HG02763 (cell line): Measurements from ENCODE around the gene CTNND2.

ENCODE experiments used
- ATAC-seq: cut with Tn5 transposase; IDR thresholded peaks from one replicate; pipeline ENCODE4 v1.9.1; 2021; ENCODE audit warnings: mild to moderate bottlenecking, moderate library complexity; ENCODE audit not compliant: unreplicated experiment

The CTNND2 gene, protein sequence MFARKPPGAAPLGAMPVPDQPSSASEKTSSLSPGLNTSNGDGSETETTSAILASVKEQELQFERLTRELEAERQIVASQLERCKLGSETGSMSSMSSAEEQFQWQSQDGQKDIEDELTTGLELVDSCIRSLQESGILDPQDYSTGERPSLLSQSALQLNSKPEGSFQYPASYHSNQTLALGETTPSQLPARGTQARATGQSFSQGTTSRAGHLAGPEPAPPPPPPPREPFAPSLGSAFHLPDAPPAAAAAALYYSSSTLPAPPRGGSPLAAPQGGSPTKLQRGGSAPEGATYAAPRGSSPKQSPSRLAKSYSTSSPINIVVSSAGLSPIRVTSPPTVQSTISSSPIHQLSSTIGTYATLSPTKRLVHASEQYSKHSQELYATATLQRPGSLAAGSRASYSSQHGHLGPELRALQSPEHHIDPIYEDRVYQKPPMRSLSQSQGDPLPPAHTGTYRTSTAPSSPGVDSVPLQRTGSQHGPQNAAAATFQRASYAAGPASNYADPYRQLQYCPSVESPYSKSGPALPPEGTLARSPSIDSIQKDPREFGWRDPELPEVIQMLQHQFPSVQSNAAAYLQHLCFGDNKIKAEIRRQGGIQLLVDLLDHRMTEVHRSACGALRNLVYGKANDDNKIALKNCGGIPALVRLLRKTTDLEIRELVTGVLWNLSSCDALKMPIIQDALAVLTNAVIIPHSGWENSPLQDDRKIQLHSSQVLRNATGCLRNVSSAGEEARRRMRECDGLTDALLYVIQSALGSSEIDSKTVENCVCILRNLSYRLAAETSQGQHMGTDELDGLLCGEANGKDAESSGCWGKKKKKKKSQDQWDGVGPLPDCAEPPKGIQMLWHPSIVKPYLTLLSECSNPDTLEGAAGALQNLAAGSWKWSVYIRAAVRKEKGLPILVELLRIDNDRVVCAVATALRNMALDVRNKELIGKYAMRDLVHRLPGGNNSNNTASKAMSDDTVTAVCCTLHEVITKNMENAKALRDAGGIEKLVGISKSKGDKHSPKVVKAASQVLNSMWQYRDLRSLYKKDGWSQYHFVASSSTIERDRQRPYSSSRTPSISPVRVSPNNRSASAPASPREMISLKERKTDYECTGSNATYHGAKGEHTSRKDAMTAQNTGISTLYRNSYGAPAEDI (N-terminal part only)

DNA sequence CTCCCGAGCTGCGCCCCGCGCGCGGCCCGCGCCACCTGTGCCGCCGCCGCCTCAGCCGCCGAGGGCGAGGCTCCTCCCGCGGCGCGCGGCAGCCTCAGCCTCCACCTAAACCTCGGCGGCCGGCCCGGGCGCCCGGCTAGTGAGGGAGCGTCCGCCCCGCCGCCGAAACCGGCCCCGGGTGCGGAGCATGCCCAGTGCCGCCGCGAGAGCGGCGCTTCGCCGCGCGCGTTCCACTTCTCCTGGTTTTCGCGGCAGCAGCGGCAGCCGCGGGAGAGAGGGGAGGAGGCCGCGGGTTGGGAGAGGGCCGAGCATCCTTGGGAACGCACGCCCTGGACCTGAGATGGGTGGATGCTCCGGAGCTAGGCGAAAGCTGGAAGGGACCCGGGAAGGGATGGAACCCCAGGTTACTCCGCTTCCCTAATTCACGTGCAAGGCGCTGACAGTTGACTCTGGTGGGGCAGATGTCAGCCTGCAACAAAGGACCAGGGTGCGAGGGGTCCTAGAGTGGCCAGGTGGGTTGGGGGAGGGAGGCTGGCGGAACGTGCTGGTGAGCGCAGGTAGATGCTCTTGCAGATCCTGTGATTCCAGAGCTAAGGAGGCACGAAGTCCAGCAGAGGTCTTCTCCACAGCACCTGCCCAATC lies at the start of gene CTNND2:
Gene CTNND2, minus strand, starts transcription at position 182 of the 642 bp plus-strand sequence. CDS start 593 bp downstream, outside the sequence.
- ATAC-seq, result no peak

DNA sequence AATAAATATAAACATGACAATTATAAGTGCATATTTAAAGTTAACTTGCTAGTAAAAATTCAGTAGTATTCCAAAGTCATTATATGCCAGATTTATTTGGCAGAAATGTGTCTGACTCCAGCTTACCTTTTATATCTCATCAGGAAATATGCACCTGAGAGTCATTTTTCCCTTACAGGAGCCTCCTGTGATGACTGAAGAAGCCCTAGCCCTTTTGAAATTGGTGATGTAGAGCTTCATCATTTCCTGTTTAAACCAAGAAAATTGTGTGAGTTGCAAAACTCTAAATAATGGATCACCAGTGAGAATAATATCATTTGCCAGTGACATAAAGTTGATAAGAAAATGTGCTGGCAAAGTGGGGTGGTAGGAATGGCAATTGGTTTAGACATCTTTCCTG lies 42.1 kb upstream of the CTNND2 start:
- ATAC-seq, result no peak

DNA sequence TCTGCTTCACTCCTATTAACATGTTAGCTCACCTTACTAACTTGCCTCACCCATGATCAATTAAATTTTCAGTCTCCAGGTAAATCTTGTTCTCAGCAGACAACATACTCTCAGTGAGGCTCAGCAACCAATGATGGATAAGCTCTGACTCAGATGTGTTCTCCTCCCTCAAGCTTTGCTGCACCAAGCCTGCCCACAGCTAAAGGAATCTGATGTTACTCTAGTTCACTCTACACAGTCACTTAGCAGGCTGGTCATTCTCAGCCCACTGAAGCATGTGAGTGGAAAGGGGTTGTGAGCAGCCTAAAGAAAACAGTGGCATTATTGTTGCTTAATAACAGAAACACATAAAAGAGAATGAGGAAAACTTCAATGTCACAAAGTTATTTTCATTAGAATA lies 37.3 kb upstream of the CTNND2 start:
- no peak for ATAC-seq

DNA sequence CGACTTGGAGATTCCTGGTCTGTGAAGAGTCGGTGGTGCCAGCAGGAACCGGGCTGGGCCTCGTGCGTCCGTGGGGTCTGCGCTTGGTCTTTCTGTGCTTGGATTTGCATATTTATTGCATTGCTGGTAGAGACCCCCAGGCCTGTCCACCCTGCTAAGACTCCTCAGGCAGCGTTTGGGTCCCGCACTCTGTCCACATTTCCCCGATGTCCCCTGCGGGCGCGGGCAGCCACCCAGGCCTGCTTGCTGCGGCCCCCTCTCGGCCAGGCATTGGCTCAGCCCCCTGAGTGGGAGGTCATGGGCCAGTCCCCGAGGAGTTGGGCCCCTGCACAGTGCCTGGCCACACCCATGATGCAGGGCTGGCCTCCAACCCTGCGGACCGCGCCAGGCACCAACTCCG lies 27.4 kb upstream of the CTNND2 start:
- no peak for ATAC-seq

DNA sequence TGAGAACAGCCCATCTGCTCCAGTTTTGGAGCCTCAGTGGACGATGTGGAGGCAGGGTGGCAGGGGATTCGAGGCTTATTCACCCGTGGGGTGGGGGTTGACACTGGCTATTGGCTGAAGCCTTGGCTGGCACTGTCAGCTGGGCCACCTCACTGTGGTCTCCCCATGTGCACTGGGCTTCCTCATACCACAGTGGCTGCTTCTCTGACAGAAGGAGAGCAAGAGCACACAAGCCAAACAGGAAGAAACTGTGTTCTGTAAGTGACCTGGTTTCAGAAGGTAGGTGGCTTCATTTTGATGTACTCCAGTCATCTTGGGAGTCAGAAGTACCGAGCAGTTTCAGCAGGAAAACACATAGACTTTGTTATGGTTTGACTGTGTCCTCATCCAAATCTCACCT lies 24.7 kb upstream of the CTNND2 start:
- ATAC-seq, result no peak

DNA sequence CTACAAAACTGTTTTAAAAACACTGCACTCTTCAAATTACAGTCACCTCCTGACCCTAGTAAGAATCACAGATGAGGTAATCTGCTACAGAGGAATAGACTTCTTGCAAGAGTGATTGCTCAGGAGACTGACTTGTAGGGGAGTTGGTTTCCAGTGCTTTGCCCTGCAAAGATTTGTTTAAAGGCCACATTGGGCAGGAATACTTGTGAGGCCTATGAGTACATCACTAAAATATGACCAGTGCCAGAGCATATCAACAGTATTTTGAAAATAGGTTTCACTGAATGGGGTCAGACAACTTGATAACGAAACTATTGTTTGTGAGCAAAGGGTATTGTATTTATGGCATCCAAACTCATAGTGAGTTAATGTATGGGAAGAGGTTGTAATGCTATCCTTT lies 21.5 kb upstream of the CTNND2 start:
- no peak for ATAC-seq

DNA sequence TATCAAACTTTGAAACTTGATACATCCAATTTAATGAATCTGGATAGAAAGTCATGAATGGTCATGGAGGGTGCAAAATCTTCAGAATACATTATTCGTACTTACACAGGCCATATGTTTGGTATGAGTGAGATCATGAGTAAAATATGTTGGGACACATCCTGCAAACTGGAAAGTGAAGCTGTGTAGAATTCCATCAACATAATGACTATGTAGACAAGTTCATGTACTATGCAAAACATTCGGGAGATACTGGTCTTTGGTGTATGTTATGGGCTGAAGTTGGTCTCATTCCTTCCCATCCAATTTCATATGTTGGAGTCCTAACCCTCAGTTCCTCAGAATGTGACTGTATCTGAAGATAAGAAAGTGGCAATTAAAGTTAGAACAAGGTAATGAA lies 18.1 kb upstream of the CTNND2 start:
- no peak for ATAC-seq

DNA sequence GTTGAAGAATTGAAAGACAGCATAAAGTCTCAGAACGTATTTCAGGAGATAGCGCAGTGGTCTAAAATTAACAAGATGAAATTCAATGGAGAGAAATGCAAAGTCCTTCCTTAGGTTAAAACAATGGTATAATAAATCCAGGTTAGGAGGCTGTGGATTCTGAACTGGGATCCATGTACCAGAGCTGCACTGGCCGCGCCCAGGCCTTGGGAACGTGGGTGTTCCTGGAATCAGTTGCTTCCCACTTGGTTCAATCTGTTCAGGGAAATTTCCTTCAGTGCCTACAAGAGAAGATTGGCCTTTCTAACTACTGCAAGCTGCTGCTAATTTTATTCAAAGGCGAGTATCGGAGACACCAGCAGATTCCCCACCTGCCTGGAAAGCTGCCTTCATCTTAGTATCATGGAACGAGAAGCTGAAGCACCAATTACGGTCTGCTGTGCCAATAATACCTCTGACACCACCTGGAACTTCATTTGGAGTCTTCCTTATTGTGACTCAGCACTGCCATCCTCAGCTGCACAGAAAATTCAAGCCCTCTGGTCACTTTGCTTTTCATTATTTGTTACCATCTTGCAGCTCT lies 14.3 kb upstream of the CTNND2 start:
- no peak for ATAC-seq

DNA sequence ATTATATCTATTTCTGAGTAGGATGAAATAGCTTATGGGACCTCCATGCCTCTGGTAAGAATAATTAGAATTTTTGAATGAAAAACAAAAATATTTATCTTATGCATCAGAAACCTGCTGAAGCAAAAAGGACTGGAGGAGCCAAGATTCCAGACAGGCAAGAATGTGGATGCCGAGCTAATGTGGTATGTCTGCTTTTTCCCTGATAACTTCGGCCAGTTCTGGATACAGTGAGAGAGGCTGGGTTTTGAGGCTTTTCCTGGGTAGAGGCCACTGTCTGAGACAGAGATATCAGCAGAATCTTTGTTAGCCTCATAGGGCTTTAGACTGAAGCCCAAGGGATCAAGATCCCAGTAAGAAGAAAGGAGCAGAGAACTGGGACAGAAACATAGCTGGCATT lies 5.2 kb upstream of the CTNND2 start:
- no peak for ATAC-seq

DNA sequence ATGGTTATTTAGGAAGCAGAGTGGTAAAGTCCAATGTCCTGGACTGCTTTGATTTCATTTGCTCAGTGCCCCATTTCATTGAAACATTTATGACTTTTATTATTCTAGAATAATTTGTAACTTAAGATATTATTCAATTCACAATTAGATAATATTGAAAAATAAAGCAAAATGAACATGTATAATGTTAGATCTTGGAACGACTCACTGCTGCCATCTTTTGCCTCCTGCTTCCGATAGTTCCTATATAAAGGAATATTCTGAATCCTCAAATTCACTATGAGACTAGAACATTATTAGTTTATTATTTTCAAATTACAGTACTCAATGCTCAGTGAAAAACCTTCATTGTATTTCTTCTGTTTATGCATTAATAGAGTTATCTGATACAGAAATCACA lies 2.3 kb upstream of the CTNND2 start:
- no peak for ATAC-seq

DNA sequence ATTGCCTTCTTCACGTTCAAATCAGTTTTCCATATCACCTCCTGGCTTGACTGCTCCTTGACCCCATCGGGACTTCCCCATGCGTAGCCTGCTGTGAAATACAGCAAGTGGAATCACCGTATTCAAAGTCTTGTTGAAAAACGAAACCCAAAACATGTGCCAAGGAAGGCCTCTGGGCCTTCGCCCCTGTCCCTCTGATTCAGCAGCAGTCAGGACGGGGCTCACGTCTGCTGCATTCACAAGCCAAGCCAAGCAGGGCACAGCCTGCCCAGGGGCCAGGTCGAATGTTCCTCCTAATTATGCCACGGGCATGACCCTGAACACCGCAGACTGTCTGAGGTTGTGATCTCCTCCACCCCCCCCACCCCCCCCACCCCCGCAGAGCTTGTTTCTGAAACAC lies 960 bp upstream of the CTNND2 start:
- no peak for ATAC-seq

DNA sequence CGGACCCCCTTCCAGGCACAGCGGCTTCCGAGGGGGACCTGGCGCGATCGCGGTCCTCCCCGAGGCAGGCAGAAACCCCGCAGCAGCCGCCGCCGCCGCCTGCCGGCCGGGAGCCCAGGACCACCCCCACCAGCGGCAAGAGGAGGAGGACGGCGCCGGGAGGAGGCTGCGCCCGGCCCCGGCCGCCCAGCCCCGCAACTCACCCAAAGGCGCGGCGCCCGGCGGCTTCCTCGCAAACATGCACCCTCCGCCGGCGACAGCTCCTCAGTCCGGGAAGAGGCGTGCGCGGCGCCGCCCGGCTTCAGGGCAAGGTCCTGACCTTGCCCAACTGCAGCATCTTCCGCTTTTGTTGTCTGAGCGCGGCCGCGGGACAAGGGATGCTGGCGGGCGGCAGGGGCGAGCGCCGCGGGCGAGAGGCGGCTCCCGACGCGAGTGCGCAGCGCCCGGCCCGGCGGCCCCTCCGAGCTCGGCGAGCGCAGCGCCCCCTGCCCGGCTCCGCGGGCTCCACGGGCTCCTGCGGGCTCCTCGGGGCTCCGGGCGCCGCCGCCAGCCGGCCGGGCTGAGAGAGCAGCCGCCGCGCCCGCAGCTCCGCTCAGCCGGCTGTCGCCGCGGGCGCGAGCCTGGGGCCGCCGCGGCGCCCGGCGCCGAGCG lies 507 bp downstream of the CTNND2 start:
- ATAC-seq, result no peak

DNA sequence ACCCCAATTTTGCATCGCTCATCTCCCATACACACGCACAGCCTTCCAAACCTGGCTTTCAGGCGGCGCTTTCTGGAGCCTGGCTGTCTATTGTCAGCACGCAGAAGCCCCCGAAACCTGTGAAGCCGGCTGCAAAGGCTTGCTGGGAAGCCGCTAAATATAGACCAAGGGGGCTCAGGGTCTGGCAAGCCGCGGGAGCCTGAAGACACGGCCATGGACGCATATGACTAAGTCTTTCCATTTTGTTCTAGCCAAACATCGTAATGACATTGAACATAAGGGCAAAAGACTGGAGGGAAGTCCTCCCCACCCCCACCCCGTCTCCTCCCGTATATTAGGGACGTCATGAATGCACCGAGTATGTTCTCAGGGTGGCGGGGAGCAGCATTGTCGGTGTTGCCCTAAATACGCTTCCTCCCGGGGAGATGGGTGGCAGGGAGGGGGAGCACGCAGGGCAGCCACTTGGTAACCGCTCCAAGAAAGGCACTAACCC lies 1.1 kb downstream of the CTNND2 start:
- no peak for ATAC-seq

DNA sequence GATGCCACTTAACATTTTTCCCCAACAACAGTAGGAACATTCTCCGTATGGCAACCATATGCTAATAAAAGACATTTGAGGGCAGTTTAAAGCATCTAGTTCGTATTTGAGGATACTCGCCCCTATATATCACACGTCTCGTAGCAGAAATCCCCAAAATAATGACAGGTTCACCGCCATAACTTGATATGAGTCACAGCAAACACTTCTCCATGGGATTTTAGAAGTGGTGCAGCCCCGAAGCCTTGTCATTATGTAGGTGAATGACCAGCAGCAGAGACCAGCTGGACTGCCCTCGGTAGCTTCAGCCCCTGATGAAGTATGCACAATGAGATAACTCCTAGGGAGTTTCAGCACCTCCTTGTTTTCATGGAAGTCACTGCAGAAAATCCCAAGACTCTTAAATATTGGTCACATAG lies 2.0 kb downstream of the CTNND2 start:
- ATAC-seq, result no peak

DNA sequence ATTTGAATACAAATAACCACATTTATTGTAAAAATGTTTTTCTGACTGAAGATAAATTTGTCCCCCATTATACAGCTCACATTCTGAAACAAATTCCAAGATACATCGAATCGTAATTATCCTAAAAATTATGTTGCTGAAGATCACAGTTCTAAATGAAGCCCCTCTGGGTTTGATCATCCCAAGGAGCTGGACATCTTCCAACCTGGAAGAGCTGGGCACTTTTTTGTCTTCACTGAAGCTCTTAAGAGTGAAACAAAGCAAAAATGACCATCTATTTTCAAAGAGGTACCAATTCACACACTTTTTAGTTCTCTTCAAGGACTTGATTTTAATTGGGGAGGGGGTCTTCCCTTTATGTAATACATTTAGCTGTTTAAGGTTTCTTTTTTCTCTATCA lies 5.5 kb downstream of the CTNND2 start:
- ATAC-seq, result no peak

DNA sequence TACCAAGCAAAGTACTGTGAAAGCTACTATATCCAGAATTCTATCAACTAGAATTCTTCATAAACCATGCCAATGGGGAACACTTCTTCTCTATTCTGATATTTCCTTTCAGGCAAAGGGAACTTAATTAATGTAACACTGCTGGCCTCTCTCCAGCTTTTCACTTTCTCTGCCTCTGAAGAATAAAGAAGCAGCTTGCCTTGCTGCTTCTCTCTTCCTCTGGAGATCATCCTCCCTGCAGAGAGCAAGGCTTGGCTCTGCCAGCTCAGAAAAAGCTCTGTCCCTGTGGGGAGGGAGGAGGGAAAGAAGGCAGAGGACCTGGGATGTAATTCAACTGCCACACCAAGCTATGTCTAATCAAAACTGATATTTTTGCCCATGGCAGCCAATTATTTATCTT lies 6.5 kb downstream of the CTNND2 start:
- no peak for ATAC-seq

DNA sequence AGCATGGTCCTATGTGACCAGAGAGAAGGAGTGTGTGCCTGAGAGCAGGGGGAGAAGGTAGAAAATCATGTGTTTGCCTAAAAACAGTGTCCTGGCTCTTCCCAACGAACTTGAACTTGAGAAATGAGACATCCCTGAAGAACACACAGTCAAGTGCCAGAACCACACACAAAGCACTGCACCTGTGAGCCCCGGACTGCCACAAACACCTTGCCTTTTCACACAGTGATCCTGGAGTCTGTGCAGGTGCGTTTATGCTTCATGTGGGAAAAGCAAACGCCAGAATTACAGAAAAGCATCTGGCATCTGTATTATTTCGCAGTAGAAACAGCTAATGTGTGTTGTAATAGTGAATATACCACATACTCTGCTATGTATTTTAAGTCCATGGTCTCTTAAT lies 9.3 kb downstream of the CTNND2 start:
- ATAC-seq, result no peak

DNA sequence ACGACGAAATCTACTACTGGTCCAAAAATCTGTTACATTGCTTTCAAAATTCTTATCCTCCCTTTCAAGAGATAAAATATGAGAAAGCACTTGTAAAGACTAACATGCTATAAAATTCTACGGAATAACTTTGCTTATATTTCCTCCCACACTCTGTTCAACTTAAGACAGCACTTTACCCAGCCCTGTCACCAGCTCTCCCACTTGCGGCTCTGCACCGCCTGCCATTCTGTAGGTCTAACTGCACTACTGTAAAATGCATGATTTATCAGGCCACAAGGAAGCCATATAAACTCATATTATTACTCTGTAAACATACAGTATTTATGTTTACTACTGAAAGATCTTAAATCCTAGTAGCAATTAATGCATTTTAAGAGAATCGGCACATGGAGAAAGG lies 11.4 kb downstream of the CTNND2 start:
- no peak for ATAC-seq

DNA sequence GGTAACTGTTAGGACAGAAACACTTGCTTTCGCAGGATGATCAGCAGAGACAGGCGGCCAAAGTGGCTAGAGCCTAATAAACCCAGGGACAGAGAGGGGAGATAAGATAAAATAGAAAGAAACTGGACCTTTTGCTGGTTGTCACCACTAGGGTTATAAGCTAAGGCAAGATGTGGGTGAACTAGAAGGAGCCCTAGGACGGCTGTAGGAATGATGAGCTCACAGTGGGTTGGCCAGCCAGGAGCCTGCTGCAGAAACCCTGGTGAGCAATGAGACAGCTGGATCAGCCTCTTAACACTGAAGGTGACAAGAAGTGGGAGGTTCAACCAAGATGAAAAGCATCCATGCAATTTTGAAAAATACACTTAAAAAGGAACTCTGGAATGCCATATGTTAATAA lies 13.5 kb downstream of the CTNND2 start:
- ATAC-seq, result no peak

DNA sequence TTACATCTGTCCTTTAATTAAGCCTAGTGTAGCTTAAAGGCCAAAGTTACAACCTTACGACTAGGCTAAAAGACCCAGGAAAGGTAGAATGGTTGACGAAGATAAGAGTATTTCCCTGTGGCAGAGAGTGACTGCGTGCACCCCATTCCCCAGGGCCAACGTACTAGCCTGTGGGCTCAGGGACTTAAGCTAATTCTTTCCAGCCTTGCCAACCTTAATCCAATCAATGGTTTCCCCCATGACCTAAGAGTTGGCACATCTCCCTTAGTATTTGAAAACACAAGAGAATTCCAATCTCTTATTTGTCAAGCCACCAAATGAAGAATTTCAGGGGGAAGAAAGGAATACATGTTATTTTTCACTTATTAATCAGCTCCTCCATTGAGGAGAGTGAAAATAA lies 16.0 kb downstream of the CTNND2 start:
- ATAC-seq, result no peak
